HCT116 (cell line): ENCODE results near the gene F2RL2. TPM values are rescaled to one million over a fixed set of nuclear protein-coding genes. Genes with fewer than 3 reads are reported as not detected.

Source experiments
- ATAC-seq: fragments of 200-7000 bp; cut with Tn5 transposase; 2 replicates; pipeline ENCODE4 v1.9.1; 2020; ENCODE audit warnings: mild to moderate bottlenecking, moderate library complexity
- BruUV-seq: library from RNA; stranded (reverse); fragments of 400-500 nt; replicated peaks from 2 replicates; lab custom pipeline; 2021; lab: Mats Ljungman, UMichigan
- CTCF ChIA-PET: fragments of 300-600 bp; sonication (Branson Sonifier 250); formaldehyde crosslinking; loops from one replicate; lab custom pipeline; 2021; ENCODE audit warnings: antibody characterized with exemption; lab: Charles Lee
- POLR2A ChIA-PET: fragments of 300-600, 350-600 bp; sonication (Branson Sonifier 250); formaldehyde crosslinking; loops from one replicate; lab custom pipeline; 2021; ENCODE audit warnings: antibody characterized with exemption; lab: Charles Lee
- RAD21 ChIA-PET, 2 experiments: fragments of 300-600 bp; sonication (Branson Sonifier 250); formaldehyde crosslinking; loops; one replicate each; lab custom pipeline; 2023; ENCODE audit warnings: low total read pairs in 2 of 2; ENCODE audit not compliant: uncharacterized antibody in 2 of 2, unreplicated experiment in 2 of 2, low non-redundant PET in 1 of 2; lab: Charles Lee
- DNase-seq: peaks from one replicate; pipeline ENCODE4 v3.0.0-alpha.2; 2010; ENCODE audit warnings: low read depth, low spot score
- H2AFZ ChIP-seq: fragments of 200-600 bp; shearing (Covaris generic), sonication (generic); 2 replicates; pipeline ENCODE4 v1.6.1; 2017; ENCODE audit warnings: low read depth, mixed run types, mixed read lengths, antibody characterized with exemption, low read length; ENCODE audit not compliant: poor library complexity, severe bottlenecking
- H3K27ac ChIP-seq: 2 replicates; pipeline ENCODE4 v1.5.1; 2012; ENCODE audit warnings: low read depth, low read length
- H3K27me3 ChIP-seq: fragments of 200-600 bp; sonication (generic); 2 replicates; pipeline ENCODE4 v1.6.1; 2016; ENCODE audit warnings: mixed run types, low read length, mixed read lengths; ENCODE audit not compliant: insufficient read depth
- H3K36me3 ChIP-seq, 2 experiments: fragments of 200-500 bp in 1 of 2; fragments of 200-600 bp in 1 of 2; sonication (Bioruptor generic) in 1 of 2; sonication (generic) in 1 of 2; 2 replicates each; pipeline versions ENCODE4 v1.5.1 to v1.6.1; 2014 to 2016; ENCODE audit warnings: low read length in 2 of 2, inconsistent platforms in 1 of 2, mixed read lengths in 1 of 2, mixed run types in 1 of 2; ENCODE audit not compliant: insufficient read depth in 2 of 2, control insufficient read depth in 1 of 2
- H3K4me1 ChIP-seq, 2 experiments: fragments of 200-600 bp in 1 of 2; sonication (generic) in 1 of 2; 2 replicates each; pipeline versions ENCODE4 v1.5.1 to v1.6.1; 2012 to 2017; ENCODE audit warnings: low read length in 2 of 2, inconsistent platforms in 1 of 2, mild to moderate bottlenecking in 1 of 2, mixed read lengths in 1 of 2, mixed run types in 1 of 2, moderate library complexity in 1 of 2; ENCODE audit not compliant: insufficient read depth in 2 of 2, control insufficient read depth in 1 of 2
- H3K4me2 ChIP-seq: fragments of 200-600 bp; sonication (generic); 2 replicates; pipeline ENCODE4 v1.6.1; 2017; ENCODE audit warnings: mixed run types, low read length, mixed read lengths
- H3K4me3 ChIP-seq, 2 experiments: fragments of 200-600 bp in 1 of 2; sonication (generic) in 1 of 2; replicated peaks in 1 of 2; 2 replicates each; pipeline ENCODE4 v1.5.1; 2011 to 2016; ENCODE audit warnings: low read length in 2 of 2, control low read depth in 1 of 2, low read depth in 1 of 2, mild to moderate bottlenecking in 1 of 2, mixed read lengths in 1 of 2, mixed run types in 1 of 2
- H3K79me2 ChIP-seq: fragments of 200-600 bp; sonication (generic); 2 replicates; pipeline ENCODE4 v1.6.1; 2017; ENCODE audit warnings: mild to moderate bottlenecking, mixed run types, low read length, moderate library complexity, mixed read lengths; ENCODE audit not compliant: insufficient read depth
- H3K9ac ChIP-seq: fragments of 200-600 bp; sonication (generic); 2 replicates; pipeline ENCODE4 v1.6.1; 2016; ENCODE audit warnings: low read length, mixed read lengths
- H3K9me2 ChIP-seq: fragments of 200-600 bp; sonication (generic), shearing (Covaris generic); 2 replicates; pipeline ENCODE4 v1.6.1; 2017; ENCODE audit warnings: mixed run types, mild to moderate bottlenecking, moderate library complexity; ENCODE audit not compliant: insufficient read depth
- H3K9me3 ChIP-seq, 2 experiments: fragments of 200-500 bp in 1 of 2; fragments of 200-600 bp in 1 of 2; sonication (Bioruptor generic) in 1 of 2; sonication (generic) in 1 of 2; 2 replicates each; pipeline ENCODE4 v1.6.1; 2014 to 2017; ENCODE audit warnings: low read length in 2 of 2, mixed read lengths in 2 of 2, inconsistent platforms in 1 of 2, low read depth in 1 of 2, mild to moderate bottlenecking in 1 of 2, mixed run types in 1 of 2, moderate library complexity in 1 of 2; ENCODE audit not compliant: control insufficient read depth in 1 of 2, insufficient read depth in 1 of 2
- H4K20me1 ChIP-seq: fragments of 200-600 bp; sonication (generic), shearing (Covaris generic); 2 replicates; pipeline ENCODE4 v1.6.1; 2017; ENCODE audit warnings: mixed run types, mild to moderate bottlenecking, moderate library complexity; ENCODE audit not compliant: insufficient read depth
- ATF3 ChIP-seq: IDR thresholded peaks from 2 replicates; pipeline ENCODE4 v1.6.1; 2012
- CEBPB ChIP-seq: IDR thresholded peaks from 2 replicates; pipeline ENCODE4 v1.6.1; 2012; ENCODE audit warnings: low read depth
- EGR1 ChIP-seq: IDR thresholded peaks from 2 replicates; pipeline ENCODE4 v1.6.1; 2012; ENCODE audit warnings: low read depth
- EZH2phosphoT487 ChIP-seq: fragments of 200-600 bp; IDR thresholded peaks from 2 replicates; pipeline ENCODE4 v1.6.1; 2018; ENCODE audit warnings: antibody characterized with exemption, borderline replicate concordance
- JUND ChIP-seq: IDR thresholded peaks from 2 replicates; pipeline ENCODE4 v1.6.1; 2012
- MAX ChIP-seq: IDR thresholded peaks from 2 replicates; pipeline ENCODE4 v1.6.1; 2012
- REST ChIP-seq: IDR thresholded peaks from 2 replicates; pipeline ENCODE4 v1.6.1; 2012; ENCODE audit warnings: low read depth
- ZNF274 ChIP-seq: fragments of 200-500 bp; sonication (Bioruptor generic); IDR thresholded peaks from 2 replicates; pipeline ENCODE4 v1.6.1; 2014; ENCODE audit warnings: mild to moderate bottlenecking, low read depth, low read length, inconsistent platforms
- intact Hi-C: fragments of 100-400 bp; cut with micrococcal nuclease; formaldehyde crosslinking; loops from 2 replicates; pipeline ENCODE4 v1.10.0; 2022
- total RNA-seq: library from RNA; stranded (reverse); gene quantifications from one replicate; pipeline ENCODE4 v1.2.1, GENCODE V29; 2021; ENCODE audit not compliant: unreplicated experiment

F2RL2 gene
- total RNA-seq, 1 experiment from 2014 or later: 0.07 TPM

- CTCF ChIA-PET: interaction anchor here (0.7 to 1.6 kb wide), 2 partner anchors 27 to 167 kb away, joined by 3 read pairs; no protein-coding TSS in a partner anchor
- POLR2A ChIA-PET: no interaction called here
- Histone ChIP-seq H3K4me2 (no peak overlapping the region), H3K36me3 (no peaks in the 10 kb centered on the region), H3K27ac (no peak overlapping the region), H4K20me1 (no peaks in the 10 kb centered on the region), H3K4me3 (no peak overlapping the region), H3K79me2 (no peaks in the 10 kb centered on the region), H3K4me1 (peaks cover 4% of the 10 kb centered on the region in 2 experiments; a peak in 3 of 4 replicates), H3K9me2 (no peaks in the 10 kb centered on the region), H2AFZ (no peak overlapping the region), H3K9ac (no peak overlapping the region), H3K9me3 (no peaks in the 10 kb centered on the region), H3K27me3 (no peaks in the 10 kb centered on the region)
- ATAC-seq (no peak), DNase-seq (no peak)
- no TSS peak for BruUV-seq
- no peak for TF ChIP-seq EZH2phosphoT487
- no peak for TF ChIP-seq REST
- RAD21 ChIA-PET: no interaction called here
- intact Hi-C loops: no loop called here
Observed at GRCh38 chr5:76607353-76607871, 15.8 kb downstream of the F2RL2 start.

GRCh38 chr5:76606701-76607100 lies 16.5 kb downstream of the F2RL2 start:
- no TSS peak for BruUV-seq
- no peaks in the 10 kb centered on the region for H3K36me3 ChIP-seq
- intact Hi-C loops: no loop called here
- POLR2A ChIA-PET: no interaction called here
- H4K20me1 ChIP-seq: no peaks in the 10 kb centered on the region
- H3K27ac ChIP-seq: no peak overlapping the region
- no peak overlapping the region for H3K4me3 ChIP-seq
- H3K9ac ChIP-seq: no peak overlapping the region
- no peak overlapping the region for H3K4me2 ChIP-seq
- H2AFZ ChIP-seq: no peak overlapping the region
- H3K79me2 ChIP-seq: no peaks in the 10 kb centered on the region
- no peak for DNase-seq
- no peaks in the 10 kb centered on the region for H3K9me3 ChIP-seq
- no peak for ATAC-seq
- CTCF ChIA-PET: interaction anchor here (1.2 to 1.6 kb wide), 2 partner anchors 28 to 168 kb away, joined by 3 to 4 read pairs; no protein-coding TSS in a partner anchor
- TF ChIP-seq CEBPB (no peak), EZH2phosphoT487 (no peak), ATF3 (no peak), ZNF274 (no peak), EGR1 (no peak), MAX (no peak), JUND (no peak)
- no peaks in the 10 kb centered on the region for H3K27me3 ChIP-seq
- no peaks in the 10 kb centered on the region for H3K9me2 ChIP-seq
- H3K4me1 ChIP-seq: peaks cover 4% of the 10 kb centered on the region in 2 experiments; a peak in 3 of 4 replicates
- RAD21 ChIA-PET: no interaction called here
